NCI-H345 (cell line): ENCODE data around the gene CEP290.
A peak's percentile ranks its signal among the peaks of the same experiment; 100 is the strongest.
"Not testable (repeated sequence)": the region's sequence is repeated elsewhere in the genome, so short reads cannot be mapped to it uniquely, and the experiment has no call there.

Experiments
- DNase-seq: peaks from one replicate; lab custom pipeline; 2025; lab: John Stamatoyannopoulos, UW

The CEP290 gene

GRCh38 chr12:88144546-88145468 is 2.9 kb upstream of the CEP290 start:
- DNase-seq, result no peak

- no peak for DNase-seq
Observed at GRCh38 chr12:88144037-88144436, 2.1 kb upstream of the CEP290 start.

GRCh38 chr12:88142610-88142991 is 713 bp upstream of the CEP290 start:
- DNase-seq, result peak; percentile 34

GRCh38 chr12:88141425-88141773 is 489 bp downstream of the CEP290 start:
- no peak for DNase-seq

- not testable (repeated sequence) for DNase-seq
Observed at GRCh38 chr12:88139711-88140110, 2.2 kb downstream of the CEP290 start.

GRCh38 chr12:88133181-88133580 is 8.7 kb downstream of the CEP290 start:
- not testable (repeated sequence) for DNase-seq

GRCh38 chr12:88132392-88132791 is 9.5 kb downstream of the CEP290 start:
- no peak for DNase-seq

GRCh38 chr12:88127855-88128254 is 14.0 kb downstream of the CEP290 start:
- no peak for DNase-seq

- DNase-seq, result no peak
Observed at GRCh38 chr12:88127099-88127498, 14.8 kb downstream of the CEP290 start.

GRCh38 chr12:88122666-88123065 is 19.2 kb downstream of the CEP290 start:
- no peak for DNase-seq

- DNase-seq, result no peak
Observed at GRCh38 chr12:88113871-88114270, 28.0 kb downstream of the CEP290 start.

GRCh38 chr12:88111074-88111652 is 30.7 kb downstream of the CEP290 start:
- DNase-seq, result peak; percentile 12

GRCh38 chr12:88108021-88108420 is 33.9 kb downstream of the CEP290 start:
- no peak for DNase-seq

- no peak for DNase-seq
Observed at GRCh38 chr12:88093573-88093972, 48.3 kb downstream of the CEP290 start.

GRCh38 chr12:88092771-88093170 is 49.1 kb downstream of the CEP290 start:
- DNase-seq, result no peak

- DNase-seq, result no peak
Observed at GRCh38 chr12:88084210-88084609, 57.7 kb downstream of the CEP290 start.

- no peak for DNase-seq
Observed at GRCh38 chr12:88083634-88084033, 58.3 kb downstream of the CEP290 start.

GRCh38 chr12:88081247-88081646 is 60.6 kb downstream of the CEP290 start:
- no peak for DNase-seq

GRCh38 chr12:88067301-88067700 is 74.6 kb downstream of the CEP290 start:
- DNase-seq, result no peak

GRCh38 chr12:88063375-88063774 is 78.5 kb downstream of the CEP290 start:
- DNase-seq, result no peak

GRCh38 chr12:88062474-88062873 is 79.4 kb downstream of the CEP290 start:
- no peak for DNase-seq

- DNase-seq, result no peak
Observed at GRCh38 chr12:88058719-88059077, 83.2 kb downstream of the CEP290 start.

GRCh38 chr12:88057994-88058718 is 83.7 kb downstream of the CEP290 start:
- DNase-seq, result no peak
